NCI-H2227 treated with DMSO at 0.1 percent for 48 hours (cell line): ENCODE measurements around the gene LETM1.

Experiments used
- DNase-seq: peaks from one replicate; lab custom pipeline; 2025; lab: John Stamatoyannopoulos, UW

Gene LETM1

GRCh38 chr4:1856071-1856942 lies at the start of gene LETM1:
TSS of gene LETM1 (minus strand) at chr4:1856156. CDS start at chr4:1855950, 206 bp downstream.
- DNase-seq, result peak; percentile 64

DNA sequence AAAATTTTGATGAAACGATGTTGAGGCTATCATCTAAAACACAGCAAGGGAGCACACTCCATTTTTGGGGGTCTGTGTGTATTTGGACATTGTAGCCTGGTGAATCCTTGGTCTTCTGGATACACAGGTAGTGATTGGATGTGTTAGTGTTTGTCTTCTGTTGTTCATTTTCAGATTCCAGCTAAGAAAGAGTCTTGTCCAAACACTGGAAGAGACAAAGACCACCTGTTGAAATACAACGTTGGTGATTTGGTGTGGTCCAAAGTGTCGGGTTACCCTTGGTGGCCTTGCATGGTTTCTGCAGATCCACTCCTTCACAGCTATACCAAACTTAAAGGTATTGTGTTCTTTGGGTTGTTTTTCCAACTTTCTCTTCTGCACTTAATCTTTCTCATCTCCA lies 48.1 kb upstream of the LETM1 start:
- no peak for DNase-seq

DNA sequence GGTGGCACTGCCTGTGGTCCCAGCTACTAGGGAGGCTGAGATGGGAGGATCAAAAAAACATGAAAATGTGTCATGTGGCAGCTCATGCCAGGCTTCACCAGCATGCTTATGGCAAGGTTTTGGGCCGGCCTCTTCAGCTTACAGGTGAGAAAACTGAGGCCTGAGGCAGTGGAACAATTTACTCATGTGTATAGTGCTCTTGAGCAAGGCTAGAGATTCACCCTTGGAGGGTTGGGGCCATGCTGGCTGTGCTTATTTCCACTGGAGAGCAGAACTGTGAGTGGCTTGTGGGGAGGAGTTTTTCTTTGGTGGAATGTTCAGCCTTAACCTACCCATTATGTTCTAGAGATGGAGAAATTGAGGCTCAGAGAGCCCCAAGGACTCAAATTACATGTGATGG lies 47.1 kb upstream of the LETM1 start:
- no peak for DNase-seq

DNA sequence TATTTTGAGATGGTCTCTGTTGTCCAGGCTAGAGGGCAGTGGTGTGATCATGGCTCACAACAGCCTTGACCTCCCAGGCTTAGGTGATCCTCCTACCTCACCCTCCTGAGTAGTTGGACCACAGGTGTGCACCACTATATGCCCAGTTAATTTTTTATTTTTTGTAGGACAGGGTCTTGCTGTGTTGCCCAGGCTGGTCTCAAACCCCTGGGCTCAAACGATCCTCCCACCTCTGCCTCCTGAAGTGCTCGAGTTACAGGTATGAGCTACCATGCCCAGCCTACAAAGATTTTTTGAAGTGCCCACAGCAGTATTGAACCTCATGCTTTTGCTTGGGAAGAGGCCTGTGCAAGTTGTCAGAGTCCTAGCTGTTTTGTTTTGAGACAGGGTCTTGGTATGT lies 46.3 kb upstream of the LETM1 start:
- DNase-seq, result no peak

GRCh38 chr4:1901127-1901526 lies 45.2 kb upstream of the LETM1 start:
- DNase-seq, result no peak

- no peak for DNase-seq
These were observed 44.7 kb upstream of the LETM1 start for GRCh38 chr4:1900624-1901023.

DNA sequence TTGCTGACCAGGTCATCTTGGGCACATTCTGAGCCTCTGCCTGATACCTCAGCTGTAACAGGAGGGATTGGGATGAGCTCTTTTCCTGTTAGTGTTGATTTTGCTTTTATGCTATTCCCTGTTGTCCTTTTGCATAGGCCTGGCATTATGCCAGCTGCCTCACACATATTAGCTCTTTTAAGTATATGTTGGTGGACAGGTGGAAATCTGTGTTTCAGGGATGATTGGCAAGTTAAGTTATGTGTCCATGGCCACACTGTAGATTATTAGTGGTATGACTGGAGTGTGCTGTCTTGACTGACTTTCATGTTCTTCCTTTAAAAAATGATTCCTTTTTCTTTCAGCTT lies 44.1 kb upstream of the LETM1 start:
- peak; percentile 57 for DNase-seq

GRCh38 chr4:1899149-1900086 lies 43.5 kb upstream of the LETM1 start:
- peak; percentile 49 for DNase-seq

GRCh38 chr4:1898681-1899080 lies 42.7 kb upstream of the LETM1 start:
- DNase-seq, result no peak

- DNase-seq, result no peak
These were observed 42.1 kb upstream of the LETM1 start for GRCh38 chr4:1898007-1898406.

GRCh38 chr4:1896658-1896991 lies 40.7 kb upstream of the LETM1 start:
- no peak for DNase-seq

GRCh38 chr4:1895971-1896657 lies 40.2 kb upstream of the LETM1 start:
- DNase-seq, result no peak

DNA sequence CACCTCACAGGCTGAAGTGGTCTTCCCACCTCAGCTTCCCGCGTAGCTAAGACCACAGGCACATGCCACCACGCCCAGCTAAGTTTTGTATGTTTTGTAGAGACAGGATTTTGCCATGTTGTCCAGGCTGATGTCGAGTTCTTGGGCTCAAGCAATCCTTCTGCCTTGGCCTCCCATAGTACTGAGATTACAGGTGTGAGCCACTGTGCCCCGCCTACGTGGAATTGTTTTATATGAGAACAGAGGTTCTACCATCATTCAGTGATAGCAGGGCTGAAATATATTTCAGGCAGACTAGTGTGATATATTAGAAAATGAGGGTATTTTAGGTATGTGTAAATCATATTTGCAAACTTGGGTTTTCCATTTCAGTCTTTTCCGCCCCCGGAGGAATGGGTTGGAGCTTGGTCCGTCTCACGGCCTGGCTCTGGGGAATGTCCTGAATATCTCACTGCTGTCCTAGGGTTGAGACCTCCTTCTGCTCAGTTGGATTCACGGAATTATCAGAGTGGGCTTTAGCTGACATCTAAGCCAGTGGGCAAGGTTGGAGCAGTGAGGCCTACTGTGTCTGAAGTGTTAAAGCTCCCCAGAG lies 35.1 kb upstream of the LETM1 start:
- DNase-seq, result no peak

DNA sequence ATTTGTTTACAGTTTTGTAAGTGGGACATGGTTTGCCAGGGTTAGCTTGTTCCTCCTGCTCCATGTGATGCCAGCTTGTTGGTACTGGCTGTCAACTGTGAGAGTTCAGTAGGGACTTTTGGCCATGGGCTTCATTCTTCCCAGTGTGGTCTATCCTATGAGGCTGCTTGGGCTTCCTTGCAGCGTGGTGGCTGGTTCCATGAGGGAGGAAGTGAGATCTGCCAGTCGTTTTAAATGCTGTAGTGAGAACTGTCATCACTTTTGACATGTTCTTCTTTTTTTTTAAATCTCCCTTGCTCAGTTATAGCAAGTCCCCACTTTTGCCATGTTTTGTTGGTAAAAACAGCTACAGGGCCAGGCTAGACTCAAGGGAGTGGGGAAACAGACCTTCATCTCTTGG lies 31.1 kb upstream of the LETM1 start:
- no peak for DNase-seq

- DNase-seq, result no peak
These were observed 29.5 kb upstream of the LETM1 start for GRCh38 chr4:1885414-1885813.

DNA sequence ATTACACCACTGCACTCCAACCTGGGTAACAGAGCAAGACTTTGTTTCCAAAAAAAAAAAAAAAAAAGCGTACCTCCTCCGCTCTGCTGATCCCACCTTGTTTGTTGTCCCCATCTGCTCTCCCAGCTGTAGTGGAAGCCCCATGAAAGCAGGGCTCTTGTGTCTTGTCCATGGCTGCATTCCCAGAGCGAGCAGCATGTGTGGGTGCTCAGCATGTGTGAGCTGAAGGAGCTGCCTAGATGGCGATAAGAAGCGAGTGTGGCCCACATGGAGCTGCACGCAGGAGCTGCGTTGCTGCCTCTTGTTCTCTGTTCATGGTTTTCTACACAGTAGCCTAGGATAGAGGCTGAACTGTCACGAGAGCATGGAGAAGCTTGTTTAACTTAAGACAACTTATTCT lies 27.6 kb upstream of the LETM1 start:
- DNase-seq, result no peak

GRCh38 chr4:1882850-1883271 lies 26.9 kb upstream of the LETM1 start:
- DNase-seq, result no peak

GRCh38 chr4:1880332-1880731 lies 24.4 kb upstream of the LETM1 start:
- DNase-seq, result no peak

GRCh38 chr4:1879485-1879884 lies 23.5 kb upstream of the LETM1 start:
- DNase-seq, result no peak

- no peak for DNase-seq
These were observed 18.2 kb upstream of the LETM1 start for GRCh38 chr4:1874201-1874600.

GRCh38 chr4:1873776-1874175 lies 17.8 kb upstream of the LETM1 start:
- no peak for DNase-seq

- DNase-seq, result no peak
These were observed 17.3 kb upstream of the LETM1 start for GRCh38 chr4:1873291-1873690.
